ENCODE results near the gene DVL3. TPM values are rescaled to one million over a fixed set of nuclear protein-coding genes. Genes with fewer than 3 reads are reported as not detected.
A peak's percentile ranks its signal among the peaks of the same experiment; 100 is the strongest.

The DVL3 gene
- total and polyA plus RNA-seq, 4 donors = 8.6 to 26.3 (median 17.4) TPM

- H3K27ac ChIP-seq (ENCODE audit: low read depth in 1 of 2, low read length in 2 of 2) = no peak overlapping the region
- no peaks in the 10 kb centered on the region for H3K4me1 ChIP-seq (ENCODE audit: control insufficient read depth in 4 of 4, insufficient read depth in 4 of 4, low read length in 3 of 4)
- WGBS = 87% methylated on average over 8 of the region's 8 CpGs
- no peak overlapping the region for H3K9ac ChIP-seq (ENCODE audit: low read depth in 1 of 2, low read length in 2 of 2)
- DNase-seq (ENCODE audit: low spot score) = no peak
- no peak overlapping the region for H3K4me3 ChIP-seq (ENCODE audit: low read depth in 1 of 3, low read length in 3 of 3)
- H3K27me3 ChIP-seq (ENCODE audit: control insufficient read depth in 4 of 4, insufficient read depth in 4 of 4, low read length in 3 of 4) = no peaks in the 10 kb centered on the region
- no peaks in the 10 kb centered on the region for H3K9me3 ChIP-seq (ENCODE audit: control insufficient read depth in 4 of 4, low read length in 3 of 4)
- no peaks in the 10 kb centered on the region for H3K36me3 ChIP-seq (ENCODE audit: control insufficient read depth in 4 of 4, insufficient read depth in 3 of 4, low read depth in 1 of 4, low read length in 3 of 4)
- TF ChIP-seq, protein P1, sequence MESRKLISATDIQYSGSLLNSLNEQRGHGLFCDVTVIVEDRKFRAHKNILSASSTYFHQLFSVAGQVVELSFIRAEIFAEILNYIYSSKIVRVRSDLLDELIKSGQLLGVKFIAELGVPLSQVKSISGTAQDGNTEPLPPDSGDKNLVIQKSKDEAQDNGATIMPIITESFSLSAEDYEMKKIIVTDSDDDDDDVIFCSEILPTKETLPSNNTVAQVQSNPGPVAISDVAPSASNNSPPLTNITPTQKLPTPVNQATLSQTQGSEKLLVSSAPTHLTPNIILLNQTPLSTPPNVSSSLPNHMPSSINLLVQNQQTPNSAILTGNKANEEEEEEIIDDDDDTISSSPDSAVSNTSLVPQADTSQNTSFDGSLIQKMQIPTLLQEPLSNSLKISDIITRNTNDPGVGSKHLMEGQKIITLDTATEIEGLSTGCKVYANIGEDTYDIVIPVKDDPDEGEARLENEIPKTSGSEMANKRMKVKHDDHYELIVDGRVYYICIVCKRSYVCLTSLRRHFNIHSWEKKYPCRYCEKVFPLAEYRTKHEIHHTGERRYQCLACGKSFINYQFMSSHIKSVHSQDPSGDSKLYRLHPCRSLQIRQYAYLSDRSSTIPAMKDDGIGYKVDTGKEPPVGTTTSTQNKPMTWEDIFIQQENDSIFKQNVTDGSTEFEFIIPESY (IDR thresholded peaks at IDR 0.05) = no peak
- no peak for TF ChIP-seq FOXA2 (IDR thresholded peaks at IDR 0.05)
- TF ChIP-seq GABPA (IDR thresholded peaks at IDR 0.05 in 1 of 2, conservative IDR thresholded peaks at IDR 0.05 in 1 of 2) = no peak
- TF ChIP-seq, protein P2, sequence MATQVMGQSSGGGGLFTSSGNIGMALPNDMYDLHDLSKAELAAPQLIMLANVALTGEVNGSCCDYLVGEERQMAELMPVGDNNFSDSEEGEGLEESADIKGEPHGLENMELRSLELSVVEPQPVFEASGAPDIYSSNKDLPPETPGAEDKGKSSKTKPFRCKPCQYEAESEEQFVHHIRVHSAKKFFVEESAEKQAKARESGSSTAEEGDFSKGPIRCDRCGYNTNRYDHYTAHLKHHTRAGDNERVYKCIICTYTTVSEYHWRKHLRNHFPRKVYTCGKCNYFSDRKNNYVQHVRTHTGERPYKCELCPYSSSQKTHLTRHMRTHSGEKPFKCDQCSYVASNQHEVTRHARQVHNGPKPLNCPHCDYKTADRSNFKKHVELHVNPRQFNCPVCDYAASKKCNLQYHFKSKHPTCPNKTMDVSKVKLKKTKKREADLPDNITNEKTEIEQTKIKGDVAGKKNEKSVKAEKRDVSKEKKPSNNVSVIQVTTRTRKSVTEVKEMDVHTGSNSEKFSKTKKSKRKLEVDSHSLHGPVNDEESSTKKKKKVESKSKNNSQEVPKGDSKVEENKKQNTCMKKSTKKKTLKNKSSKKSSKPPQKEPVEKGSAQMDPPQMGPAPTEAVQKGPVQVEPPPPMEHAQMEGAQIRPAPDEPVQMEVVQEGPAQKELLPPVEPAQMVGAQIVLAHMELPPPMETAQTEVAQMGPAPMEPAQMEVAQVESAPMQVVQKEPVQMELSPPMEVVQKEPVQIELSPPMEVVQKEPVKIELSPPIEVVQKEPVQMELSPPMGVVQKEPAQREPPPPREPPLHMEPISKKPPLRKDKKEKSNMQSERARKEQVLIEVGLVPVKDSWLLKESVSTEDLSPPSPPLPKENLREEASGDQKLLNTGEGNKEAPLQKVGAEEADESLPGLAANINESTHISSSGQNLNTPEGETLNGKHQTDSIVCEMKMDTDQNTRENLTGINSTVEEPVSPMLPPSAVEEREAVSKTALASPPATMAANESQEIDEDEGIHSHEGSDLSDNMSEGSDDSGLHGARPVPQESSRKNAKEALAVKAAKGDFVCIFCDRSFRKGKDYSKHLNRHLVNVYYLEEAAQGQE (IDR thresholded peaks at IDR 0.05) = no peak
- no peak for TF ChIP-seq EGR1 (IDR thresholded peaks at IDR 0.05; ENCODE audit: low read depth in 2 of 2)
- no peak for TF ChIP-seq RXRA (IDR thresholded peaks at IDR 0.05)
- no peak for TF ChIP-seq FOXA1 (IDR thresholded peaks at IDR 0.05)
- TF ChIP-seq, protein P3, sequence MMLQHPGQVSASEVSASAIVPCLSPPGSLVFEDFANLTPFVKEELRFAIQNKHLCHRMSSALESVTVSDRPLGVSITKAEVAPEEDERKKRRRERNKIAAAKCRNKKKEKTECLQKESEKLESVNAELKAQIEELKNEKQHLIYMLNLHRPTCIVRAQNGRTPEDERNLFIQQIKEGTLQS (IDR thresholded peaks at IDR 0.05) = no peak
- no peak for TF ChIP-seq TAF1 (conservative IDR thresholded peaks at IDR 0.05)
Observed at GRCh38 chr3:184203526-184203925, 48.3 kb downstream of the DVL3 start.

- no peak overlapping the region for H3K27ac ChIP-seq (ENCODE audit: low read depth in 1 of 2, low read length in 2 of 2)
- TF ChIP-seq, protein P4, sequence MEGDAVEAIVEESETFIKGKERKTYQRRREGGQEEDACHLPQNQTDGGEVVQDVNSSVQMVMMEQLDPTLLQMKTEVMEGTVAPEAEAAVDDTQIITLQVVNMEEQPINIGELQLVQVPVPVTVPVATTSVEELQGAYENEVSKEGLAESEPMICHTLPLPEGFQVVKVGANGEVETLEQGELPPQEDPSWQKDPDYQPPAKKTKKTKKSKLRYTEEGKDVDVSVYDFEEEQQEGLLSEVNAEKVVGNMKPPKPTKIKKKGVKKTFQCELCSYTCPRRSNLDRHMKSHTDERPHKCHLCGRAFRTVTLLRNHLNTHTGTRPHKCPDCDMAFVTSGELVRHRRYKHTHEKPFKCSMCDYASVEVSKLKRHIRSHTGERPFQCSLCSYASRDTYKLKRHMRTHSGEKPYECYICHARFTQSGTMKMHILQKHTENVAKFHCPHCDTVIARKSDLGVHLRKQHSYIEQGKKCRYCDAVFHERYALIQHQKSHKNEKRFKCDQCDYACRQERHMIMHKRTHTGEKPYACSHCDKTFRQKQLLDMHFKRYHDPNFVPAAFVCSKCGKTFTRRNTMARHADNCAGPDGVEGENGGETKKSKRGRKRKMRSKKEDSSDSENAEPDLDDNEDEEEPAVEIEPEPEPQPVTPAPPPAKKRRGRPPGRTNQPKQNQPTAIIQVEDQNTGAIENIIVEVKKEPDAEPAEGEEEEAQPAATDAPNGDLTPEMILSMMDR (IDR thresholded peaks at IDR 0.05; ENCODE audit: low read depth, low read length, missing input control) = no peak
- TF ChIP-seq, protein P3 (IDR thresholded peaks at IDR 0.05) = no peak
- TF ChIP-seq NR2F2 (IDR thresholded peaks at IDR 0.05) (peak; percentile 82), HNF4A (conservative IDR thresholded peaks at IDR 0.05) (no peak), EGR1 (IDR thresholded peaks at IDR 0.05; ENCODE audit: low read depth in 2 of 2) (no peak)
- TF ChIP-seq, protein P5, sequence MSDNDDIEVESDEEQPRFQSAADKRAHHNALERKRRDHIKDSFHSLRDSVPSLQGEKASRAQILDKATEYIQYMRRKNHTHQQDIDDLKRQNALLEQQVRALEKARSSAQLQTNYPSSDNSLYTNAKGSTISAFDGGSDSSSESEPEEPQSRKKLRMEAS (IDR thresholded peaks at IDR 0.05) = no peak
- TF ChIP-seq, protein P1 (IDR thresholded peaks at IDR 0.05) = no peak
Observed at GRCh38 chr3:184209146-184209923, 54.2 kb downstream of the DVL3 start.

More at GRCh38 chr3:184209146-184209923, 54.2 kb downstream of the DVL3 start:
- Histone ChIP-seq H3K4me3 (ENCODE audit: low read depth in 1 of 3, low read length in 3 of 3) (no peak overlapping the region), H3K4me1 (ENCODE audit: control insufficient read depth in 4 of 4, insufficient read depth in 4 of 4, low read length in 3 of 4) (no peaks in the 10 kb centered on the region), H3K27me3 (ENCODE audit: control insufficient read depth in 4 of 4, insufficient read depth in 4 of 4, low read length in 3 of 4) (no peaks in the 10 kb centered on the region), H3K9me3 (ENCODE audit: control insufficient read depth in 4 of 4, low read length in 3 of 4) (no peaks in the 10 kb centered on the region), H3K36me3 (ENCODE audit: control insufficient read depth in 4 of 4, insufficient read depth in 3 of 4, low read depth in 1 of 4, low read length in 3 of 4) (no peaks in the 10 kb centered on the region), H3K9ac (ENCODE audit: low read depth in 1 of 2, low read length in 2 of 2) (no peak overlapping the region)
- DNase-seq (ENCODE audit: low spot score) = no peak
- 59% methylated on average over 11 of the region's 11 CpGs for WGBS
